Measurements from ENCODE around the gene IRF6. TPM values are rescaled to one million over a fixed set of nuclear protein-coding genes. Genes with fewer than 3 reads are reported as not detected.

The IRF6 gene
- total and polyA plus RNA-seq, 2 of the 8 experiments (the other 6 are each of a cell fraction or from before 2014, with no cell fraction given): 9.6 to 13.4 TPM

Other genes starting within 250 kb of the IRF6 start
- 0.38 and 1.0 TPM in 2 replicates for gene CAMK1G, start 222.4 kb downstream of the IRF6 start, total RNA-seq (2021; fragmentation: NEBNext Ultra II Directional; extraction: Animal tissue kit (Norgen Biotek cat#: 25700))
- 1.00 and 1.3 TPM in 2 replicates for gene CAMK1G, start 222.4 kb downstream of the IRF6 start, polyA plus RNA-seq (2011; rRNA removed)
- gene LAMB3, start 153.7 kb downstream of the IRF6 start, total RNA-seq (2021; fragmentation: NEBNext Ultra II Directional; extraction: Animal tissue kit (Norgen Biotek cat#: 25700)): 0.50 and 0.67 TPM in 2 replicates
- 0.45 and 0.52 TPM in 2 replicates for gene LAMB3, start 153.7 kb downstream of the IRF6 start, polyA plus RNA-seq (2011; rRNA removed)
- gene G0S2, start 130.7 kb downstream of the IRF6 start, total RNA-seq (2021; fragmentation: NEBNext Ultra II Directional; extraction: Animal tissue kit (Norgen Biotek cat#: 25700)): 1.0 and 1.7 TPM in 2 replicates
- gene G0S2, start 130.7 kb downstream of the IRF6 start, polyA plus RNA-seq (2011; rRNA removed): 1.7 and 3.9 TPM in 2 replicates
- not detected in 2 replicates for gene HSD11B1, start 101.3 kb downstream of the IRF6 start, total RNA-seq (2021; fragmentation: NEBNext Ultra II Directional; extraction: Animal tissue kit (Norgen Biotek cat#: 25700))
- not detected in 2 replicates for gene HSD11B1, start 101.3 kb downstream of the IRF6 start, polyA plus RNA-seq (2011; rRNA removed)
- not detected in 2 replicates for gene TRAF3IP3, start 50.1 kb downstream of the IRF6 start, total RNA-seq (2021; fragmentation: NEBNext Ultra II Directional; extraction: Animal tissue kit (Norgen Biotek cat#: 25700))
- not detected in 2 replicates for gene TRAF3IP3, start 50.1 kb downstream of the IRF6 start, polyA plus RNA-seq (2011; rRNA removed)
- gene C1orf74, start 21.6 kb downstream of the IRF6 start, total RNA-seq (2021; fragmentation: NEBNext Ultra II Directional; extraction: Animal tissue kit (Norgen Biotek cat#: 25700)): 3.9 and 4.1 TPM in 2 replicates
- gene C1orf74, start 21.6 kb downstream of the IRF6 start, polyA plus RNA-seq (2011; rRNA removed): 2.6 and 3.1 TPM in 2 replicates
- 7.6 and 7.7 TPM in 2 replicates for gene UTP25, start 21.8 kb upstream of the IRF6 start, total RNA-seq (2021; fragmentation: NEBNext Ultra II Directional; extraction: Animal tissue kit (Norgen Biotek cat#: 25700))
- gene UTP25, start 21.8 kb upstream of the IRF6 start, polyA plus RNA-seq (2011; rRNA removed): 2.7 and 4.0 TPM in 2 replicates
- 16.7 and 18.4 TPM in 2 replicates for gene SYT14, start 132.1 kb upstream of the IRF6 start, total RNA-seq (2021; fragmentation: NEBNext Ultra II Directional; extraction: Animal tissue kit (Norgen Biotek cat#: 25700))
- 1.4 and 2.3 TPM in 2 replicates for gene SYT14, start 132.1 kb upstream of the IRF6 start, polyA plus RNA-seq (2011; rRNA removed)

Data from H1 (cell line).